ENCODE results near the gene KLK8. TPM values are rescaled to one million over a fixed set of nuclear protein-coding genes. Genes with fewer than 3 reads are reported as not detected.

The KLK8 gene
- total RNA-seq, 1 donor from 2014 or later, result not detected

GRCh38 chr19:50969413-50969760 lies 32.0 kb downstream of the KLK8 start, which contains the start of gene KLK6:
Gene KLK6 (minus strand): TSS chr19:50969591. CDS start chr19:50968104, 1,487 bp downstream.
- intact Hi-C loops (cut with micrococcal nuclease), result no loop called here

GRCh38 chr19:50968716-50969412 lies 32.5 kb downstream of the KLK8 start:
- Histone ChIP-seq H3K4me1 (no peaks in the 10 kb centered on the region), H3K27ac (replicated peaks) (no peak overlapping the region), H3K9me3 (replicated peaks) (no peaks in the 10 kb centered on the region), H3K4me3 (no peak overlapping the region), H3K27me3 (ENCODE audit: low read depth) (peaks cover 94% of the 10 kb centered on the region), H3K36me3 (no peaks in the 10 kb centered on the region)
- TF ChIP-seq CTCF (IDR thresholded peaks at IDR 0.05; ENCODE audit: borderline replicate concordance), result no peak
- intact Hi-C loops (cut with micrococcal nuclease), result no loop called here
- no peak for DNase-seq

More at GRCh38 chr19:50969413-50969760, 32.0 kb downstream of the KLK8 start, which contains the start of gene KLK6:
- no peak within 1 kb of the TSS for H3K4me3 ChIP-seq
- H3K27me3 ChIP-seq (ENCODE audit: low read depth), result peaks cover 88% of the 10 kb centered on the region
- no peak within 1 kb of the TSS for H3K27ac ChIP-seq (replicated peaks)
- no peaks in the 10 kb centered on the region for H3K4me1 ChIP-seq
- no peaks in the 10 kb centered on the region for H3K36me3 ChIP-seq
- H3K9me3 ChIP-seq (replicated peaks), result no peaks in the 10 kb centered on the region
- no peak for DNase-seq
- no peak for TF ChIP-seq CTCF (IDR thresholded peaks at IDR 0.05; ENCODE audit: borderline replicate concordance)

GRCh38 chr19:50967929-50968715 lies 33.3 kb downstream of the KLK8 start:
- Histone ChIP-seq H3K27ac (replicated peaks) (no peak overlapping the region), H3K27me3 (ENCODE audit: low read depth) (peaks cover 96% of the 10 kb centered on the region), H3K9me3 (replicated peaks) (no peaks in the 10 kb centered on the region), H3K36me3 (no peaks in the 10 kb centered on the region), H3K4me1 (no peaks in the 10 kb centered on the region), H3K4me3 (no peak overlapping the region)
- intact Hi-C loops (cut with micrococcal nuclease), result no loop called here
- TF ChIP-seq CTCF (IDR thresholded peaks at IDR 0.05; ENCODE audit: borderline replicate concordance), result no peak
- no peak for DNase-seq

- DNase-seq, result no peak
- peaks cover 84% of the 10 kb centered on the region for H3K27me3 ChIP-seq (ENCODE audit: low read depth)
- intact Hi-C loops (cut with micrococcal nuclease), result no loop called here
These were observed 37.1 kb downstream of the KLK8 start for GRCh38 chr19:50964266-50964665.

GRCh38 chr19:50963381-50963780 lies 38.0 kb downstream of the KLK8 start:
- intact Hi-C loops (cut with micrococcal nuclease), result no loop called here
- H3K9me3 ChIP-seq (replicated peaks), result no peaks in the 10 kb centered on the region
- TF ChIP-seq CTCF (IDR thresholded peaks at IDR 0.05; ENCODE audit: borderline replicate concordance), result no peak
- H3K27ac ChIP-seq (replicated peaks), result no peak overlapping the region
- no peak for DNase-seq
- no peak overlapping the region for H3K4me3 ChIP-seq
- peaks cover 82% of the 10 kb centered on the region for H3K27me3 ChIP-seq (ENCODE audit: low read depth)
- no peaks in the 10 kb centered on the region for H3K36me3 ChIP-seq
- H3K4me1 ChIP-seq, result no peaks in the 10 kb centered on the region

More at GRCh38 chr19:50964266-50964665, 37.1 kb downstream of the KLK8 start:
- TF ChIP-seq CTCF (IDR thresholded peaks at IDR 0.05; ENCODE audit: borderline replicate concordance), result no peak
- H3K36me3 ChIP-seq, result no peaks in the 10 kb centered on the region
- no peaks in the 10 kb centered on the region for H3K9me3 ChIP-seq (replicated peaks)
- H3K4me3 ChIP-seq, result no peak overlapping the region
- H3K4me1 ChIP-seq, result no peaks in the 10 kb centered on the region
- no peak overlapping the region for H3K27ac ChIP-seq (replicated peaks)
